HCT116 (cell line): ENCODE measurements around the gene LZTR1. TPM values are rescaled to one million over a fixed set of nuclear protein-coding genes. Genes with fewer than 3 reads are reported as not detected.

Experiments
- ATAC-seq: fragments of 200-7000 bp; cut with Tn5 transposase; 2 replicates; pipeline ENCODE4 v1.9.1; 2020; ENCODE audit warnings: mild to moderate bottlenecking, moderate library complexity
- BruUV-seq: library from RNA; stranded (reverse); fragments of 400-500 nt; replicated peaks from 2 replicates; lab custom pipeline; 2021; lab: Mats Ljungman, UMichigan
- CTCF ChIA-PET: fragments of 300-600 bp; sonication (Branson Sonifier 250); formaldehyde crosslinking; loops from one replicate; lab custom pipeline; 2021; ENCODE audit warnings: antibody characterized with exemption; lab: Charles Lee
- POLR2A ChIA-PET: fragments of 300-600, 350-600 bp; sonication (Branson Sonifier 250); formaldehyde crosslinking; loops from one replicate; lab custom pipeline; 2021; ENCODE audit warnings: antibody characterized with exemption; lab: Charles Lee
- RAD21 ChIA-PET, 2 experiments: fragments of 300-600 bp; sonication (Branson Sonifier 250); formaldehyde crosslinking; loops; one replicate each; lab custom pipeline; 2023; ENCODE audit warnings: low total read pairs in 2 of 2; ENCODE audit not compliant: uncharacterized antibody in 2 of 2, unreplicated experiment in 2 of 2, low non-redundant PET in 1 of 2; lab: Charles Lee
- DNase-seq: peaks from one replicate; pipeline ENCODE4 v3.0.0-alpha.2; 2010; ENCODE audit warnings: low read depth, low spot score
- H2AFZ ChIP-seq: fragments of 200-600 bp; shearing (Covaris generic), sonication (generic); 2 replicates; pipeline ENCODE4 v1.6.1; 2017; ENCODE audit warnings: low read depth, mixed run types, mixed read lengths, antibody characterized with exemption, low read length; ENCODE audit not compliant: poor library complexity, severe bottlenecking
- H3K27ac ChIP-seq: 2 replicates; pipeline ENCODE4 v1.5.1; 2012; ENCODE audit warnings: low read depth, low read length
- H3K27me3 ChIP-seq: fragments of 200-600 bp; sonication (generic); 2 replicates; pipeline ENCODE4 v1.6.1; 2016; ENCODE audit warnings: mixed run types, low read length, mixed read lengths; ENCODE audit not compliant: insufficient read depth
- H3K36me3 ChIP-seq, 2 experiments: fragments of 200-500 bp in 1 of 2; fragments of 200-600 bp in 1 of 2; sonication (Bioruptor generic) in 1 of 2; sonication (generic) in 1 of 2; 2 replicates each; pipeline versions ENCODE4 v1.5.1 to v1.6.1; 2014 to 2016; ENCODE audit warnings: low read length in 2 of 2, inconsistent platforms in 1 of 2, mixed read lengths in 1 of 2, mixed run types in 1 of 2; ENCODE audit not compliant: insufficient read depth in 2 of 2, control insufficient read depth in 1 of 2
- H3K4me1 ChIP-seq, 2 experiments: fragments of 200-600 bp in 1 of 2; sonication (generic) in 1 of 2; 2 replicates each; pipeline versions ENCODE4 v1.5.1 to v1.6.1; 2012 to 2017; ENCODE audit warnings: low read length in 2 of 2, inconsistent platforms in 1 of 2, mild to moderate bottlenecking in 1 of 2, mixed read lengths in 1 of 2, mixed run types in 1 of 2, moderate library complexity in 1 of 2; ENCODE audit not compliant: insufficient read depth in 2 of 2, control insufficient read depth in 1 of 2
- H3K4me2 ChIP-seq: fragments of 200-600 bp; sonication (generic); 2 replicates; pipeline ENCODE4 v1.6.1; 2017; ENCODE audit warnings: mixed run types, low read length, mixed read lengths
- H3K4me3 ChIP-seq, 2 experiments: fragments of 200-600 bp in 1 of 2; sonication (generic) in 1 of 2; replicated peaks in 1 of 2; 2 replicates each; pipeline ENCODE4 v1.5.1; 2011 to 2016; ENCODE audit warnings: low read length in 2 of 2, control low read depth in 1 of 2, low read depth in 1 of 2, mild to moderate bottlenecking in 1 of 2, mixed read lengths in 1 of 2, mixed run types in 1 of 2
- H3K79me2 ChIP-seq: fragments of 200-600 bp; sonication (generic); 2 replicates; pipeline ENCODE4 v1.6.1; 2017; ENCODE audit warnings: mild to moderate bottlenecking, mixed run types, low read length, moderate library complexity, mixed read lengths; ENCODE audit not compliant: insufficient read depth
- H3K9ac ChIP-seq: fragments of 200-600 bp; sonication (generic); 2 replicates; pipeline ENCODE4 v1.6.1; 2016; ENCODE audit warnings: low read length, mixed read lengths
- H3K9me2 ChIP-seq: fragments of 200-600 bp; sonication (generic), shearing (Covaris generic); 2 replicates; pipeline ENCODE4 v1.6.1; 2017; ENCODE audit warnings: mixed run types, mild to moderate bottlenecking, moderate library complexity; ENCODE audit not compliant: insufficient read depth
- H3K9me3 ChIP-seq, 2 experiments: fragments of 200-500 bp in 1 of 2; fragments of 200-600 bp in 1 of 2; sonication (Bioruptor generic) in 1 of 2; sonication (generic) in 1 of 2; 2 replicates each; pipeline ENCODE4 v1.6.1; 2014 to 2017; ENCODE audit warnings: low read length in 2 of 2, mixed read lengths in 2 of 2, inconsistent platforms in 1 of 2, low read depth in 1 of 2, mild to moderate bottlenecking in 1 of 2, mixed run types in 1 of 2, moderate library complexity in 1 of 2; ENCODE audit not compliant: control insufficient read depth in 1 of 2, insufficient read depth in 1 of 2
- H4K20me1 ChIP-seq: fragments of 200-600 bp; sonication (generic), shearing (Covaris generic); 2 replicates; pipeline ENCODE4 v1.6.1; 2017; ENCODE audit warnings: mixed run types, mild to moderate bottlenecking, moderate library complexity; ENCODE audit not compliant: insufficient read depth
- CEBPB ChIP-seq: IDR thresholded peaks from 2 replicates; pipeline ENCODE4 v1.6.1; 2012; ENCODE audit warnings: low read depth
- EGR1 ChIP-seq: IDR thresholded peaks from 2 replicates; pipeline ENCODE4 v1.6.1; 2012; ENCODE audit warnings: low read depth
- ELF1 ChIP-seq: IDR thresholded peaks from 2 replicates; pipeline ENCODE4 v1.6.1; 2012; ENCODE audit warnings: low read depth, borderline replicate concordance
- EZH2 ChIP-seq: fragments of 200-600 bp; sonication (generic); IDR thresholded peaks from 2 replicates; pipeline ENCODE4 v1.6.1; 2017; ENCODE audit warnings: antibody characterized with exemption, mixed run types
- YY1 ChIP-seq: IDR thresholded peaks from 2 replicates; pipeline ENCODE4 v1.6.1; 2011; ENCODE audit warnings: low read length, low read depth, moderate library complexity, mild to moderate bottlenecking; ENCODE audit not compliant: insufficient replicate concordance; ENCODE audit errors: extremely low read depth
- ZFX ChIP-seq: fragments of 450-650 bp; IDR thresholded peaks from 2 replicates; pipeline ENCODE4 v1.6.1; 2017
- ZNF274 ChIP-seq: fragments of 200-500 bp; sonication (Bioruptor generic); IDR thresholded peaks from 2 replicates; pipeline ENCODE4 v1.6.1; 2014; ENCODE audit warnings: mild to moderate bottlenecking, low read depth, low read length, inconsistent platforms
- intact Hi-C: fragments of 100-400 bp; cut with micrococcal nuclease; formaldehyde crosslinking; loops from 2 replicates; pipeline ENCODE4 v1.10.0; 2022
- total RNA-seq: library from RNA; stranded (reverse); gene quantifications from one replicate; pipeline ENCODE4 v1.2.1, GENCODE V29; 2021; ENCODE audit not compliant: unreplicated experiment
- TF ChIP-seq, protein P1 (sequence below): IDR thresholded peaks from 2 replicates; pipeline ENCODE4 v1.6.1; 2011; ENCODE audit warnings: mild to moderate bottlenecking, low read length, moderate library complexity; ENCODE audit not compliant: insufficient replicate concordance; ENCODE audit errors: extremely low read depth
- TF ChIP-seq, protein P2 (sequence below): IDR thresholded peaks from 2 replicates; pipeline ENCODE4 v1.6.1; 2012

LZTR1 gene
- total RNA-seq, 1 experiment from 2014 or later = 56.5 TPM

DNA sequence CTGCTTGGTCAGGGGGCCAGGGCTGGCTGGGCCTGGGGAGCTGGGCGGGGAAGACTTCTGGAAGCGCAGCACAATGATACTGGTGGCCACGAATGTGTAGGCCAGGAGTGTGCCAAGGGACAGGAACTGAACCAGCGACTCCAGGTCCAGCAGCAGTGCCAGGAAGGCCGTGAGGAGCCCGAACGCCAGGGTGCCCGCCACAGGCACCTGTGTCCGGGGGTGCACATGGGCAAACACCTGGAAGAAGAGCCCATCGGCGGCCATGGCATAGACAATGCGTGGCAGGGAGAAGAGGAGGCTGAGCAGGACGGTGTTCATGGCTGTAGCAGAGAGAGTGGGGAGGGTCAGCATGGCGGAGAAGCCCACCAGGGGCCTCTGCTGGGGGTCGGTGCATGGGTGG is 47.9 kb downstream of the LZTR1 start:
- H3K4me3 ChIP-seq = no peak overlapping the region
- H3K27ac ChIP-seq = no peak overlapping the region
- no peaks in the 10 kb centered on the region for H3K9me2 ChIP-seq
- no peaks in the 10 kb centered on the region for H4K20me1 ChIP-seq
- H3K79me2 ChIP-seq = no peaks in the 10 kb centered on the region
- H3K4me2 ChIP-seq = no peak overlapping the region
- ChIA-PET POLR2A (no interaction called here), RAD21 (no interaction called here), CTCF (no interaction called here)
- H3K4me1 ChIP-seq = no peaks in the 10 kb centered on the region
- DNase-seq = no peak
- no peak overlapping the region for H2AFZ ChIP-seq
- no peak for ATAC-seq
- BruUV-seq = no TSS peak
- intact Hi-C loops = no loop called here
- H3K9ac ChIP-seq = no peak overlapping the region
- H3K9me3 ChIP-seq = no peaks in the 10 kb centered on the region
- H3K36me3 ChIP-seq = no peaks in the 10 kb centered on the region
- TF ChIP-seq YY1 = no peak
- TF ChIP-seq, protein P1, sequence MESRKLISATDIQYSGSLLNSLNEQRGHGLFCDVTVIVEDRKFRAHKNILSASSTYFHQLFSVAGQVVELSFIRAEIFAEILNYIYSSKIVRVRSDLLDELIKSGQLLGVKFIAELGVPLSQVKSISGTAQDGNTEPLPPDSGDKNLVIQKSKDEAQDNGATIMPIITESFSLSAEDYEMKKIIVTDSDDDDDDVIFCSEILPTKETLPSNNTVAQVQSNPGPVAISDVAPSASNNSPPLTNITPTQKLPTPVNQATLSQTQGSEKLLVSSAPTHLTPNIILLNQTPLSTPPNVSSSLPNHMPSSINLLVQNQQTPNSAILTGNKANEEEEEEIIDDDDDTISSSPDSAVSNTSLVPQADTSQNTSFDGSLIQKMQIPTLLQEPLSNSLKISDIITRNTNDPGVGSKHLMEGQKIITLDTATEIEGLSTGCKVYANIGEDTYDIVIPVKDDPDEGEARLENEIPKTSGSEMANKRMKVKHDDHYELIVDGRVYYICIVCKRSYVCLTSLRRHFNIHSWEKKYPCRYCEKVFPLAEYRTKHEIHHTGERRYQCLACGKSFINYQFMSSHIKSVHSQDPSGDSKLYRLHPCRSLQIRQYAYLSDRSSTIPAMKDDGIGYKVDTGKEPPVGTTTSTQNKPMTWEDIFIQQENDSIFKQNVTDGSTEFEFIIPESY = no peak
- TF ChIP-seq, protein P2, sequence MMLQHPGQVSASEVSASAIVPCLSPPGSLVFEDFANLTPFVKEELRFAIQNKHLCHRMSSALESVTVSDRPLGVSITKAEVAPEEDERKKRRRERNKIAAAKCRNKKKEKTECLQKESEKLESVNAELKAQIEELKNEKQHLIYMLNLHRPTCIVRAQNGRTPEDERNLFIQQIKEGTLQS = no peak
- no peak for TF ChIP-seq EGR1
- TF ChIP-seq ELF1 = no peak
- no peak for TF ChIP-seq EZH2
- TF ChIP-seq ZFX = no peak
- TF ChIP-seq CEBPB = no peak
- no peak for TF ChIP-seq ZNF274
- H3K27me3 ChIP-seq = no peaks in the 10 kb centered on the region
